Epithelial cell of proximal tubule (primary cell): ENCODE data around the gene KRAS. TPM values are rescaled to one million over a fixed set of nuclear protein-coding genes. Genes with fewer than 3 reads are reported as not detected.

Experiments used
- DNase-seq: peaks from one replicate; pipeline ENCODE4 v3.0.0-alpha.2; 2011; ENCODE audit warnings: low read depth
- H3K4me3 ChIP-seq: 2 replicates; pipeline ENCODE4 v1.5.1; 2011; ENCODE audit warnings: low read depth, mild to moderate bottlenecking, low read length
- CTCF ChIP-seq: conservative IDR thresholded peaks from 2 replicates; pipeline ENCODE4 v1.5.1; 2012; ENCODE audit warnings: low read depth, mild to moderate bottlenecking, low read length
- total RNA-seq: library from RNA; depleted of rRNA; stranded (reverse); fragments of >200 nt; gene quantifications from 2 replicates; pipeline ENCODE4 v1.2.3, GENCODE V29; 2015

KRAS gene
- total RNA-seq, 1 donor from 2014 or later, result 15.3 TPM

- DNase-seq, result no peak
Measured at GRCh38 chr12:25236626-25237025, 14.1 kb downstream of the KRAS start.

GRCh38 chr12:25236190-25236589, 14.5 kb downstream of the KRAS start:
- H3K4me3 ChIP-seq, result no peak overlapping the region
- no peak for TF ChIP-seq CTCF
- no peak for DNase-seq

More at GRCh38 chr12:25236626-25237025, 14.1 kb downstream of the KRAS start:
- no peak overlapping the region for H3K4me3 ChIP-seq
- no peak for TF ChIP-seq CTCF

GRCh38 chr12:25213338-25213737, 37.4 kb downstream of the KRAS start:
- H3K4me3 ChIP-seq, result no peak overlapping the region
- no peak for TF ChIP-seq CTCF
- no peak for DNase-seq

GRCh38 chr12:25208554-25208953, 42.2 kb downstream of the KRAS start:
- TF ChIP-seq CTCF, result no peak
- no peak overlapping the region for H3K4me3 ChIP-seq
- no peak for DNase-seq

GRCh38 chr12:25207846-25208245, 42.9 kb downstream of the KRAS start:
- no peak overlapping the region for H3K4me3 ChIP-seq
- no peak for DNase-seq

GRCh38 chr12:25207411-25207810, 43.3 kb downstream of the KRAS start:
- no peak for DNase-seq
- no peak overlapping the region for H3K4me3 ChIP-seq
- TF ChIP-seq CTCF, result no peak

More at GRCh38 chr12:25207846-25208245, 42.9 kb downstream of the KRAS start:
- TF ChIP-seq CTCF, result no peak

GRCh38 chr12:25202137-25202536, 48.6 kb downstream of the KRAS start:
- DNase-seq, result no peak
- H3K4me3 ChIP-seq, result no peak overlapping the region
- no peak for TF ChIP-seq CTCF
